ENCODE data around the gene PTPRZ1.

PTPRZ1 gene

GRCh38 chr7:121891731-121892130, 18.8 kb downstream of the PTPRZ1 start:
- DNase-seq (ENCODE audit: low read depth in 2 of 2), result no peak

DNA sequence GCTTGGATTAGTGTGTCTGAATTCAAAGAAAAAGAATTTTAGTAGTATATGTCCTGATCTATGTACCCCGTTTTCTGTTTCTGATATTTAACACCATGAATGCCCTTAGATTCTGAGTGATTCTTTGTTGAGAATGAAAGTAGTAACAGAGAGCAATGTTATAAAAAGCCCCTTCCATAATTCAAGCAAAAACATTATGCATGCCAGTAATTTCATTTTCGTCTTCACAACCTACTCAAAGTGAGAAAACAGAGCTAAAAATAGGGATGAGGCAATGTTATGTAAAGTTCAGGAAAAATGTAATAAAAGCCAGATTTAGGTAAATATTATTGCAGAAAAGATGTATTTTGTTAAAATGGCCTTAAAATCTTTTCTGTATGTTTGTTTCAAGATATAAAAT, 28.1 kb downstream of the PTPRZ1 start:
- DNase-seq (ENCODE audit: low read depth in 2 of 2), result no peak

DNA sequence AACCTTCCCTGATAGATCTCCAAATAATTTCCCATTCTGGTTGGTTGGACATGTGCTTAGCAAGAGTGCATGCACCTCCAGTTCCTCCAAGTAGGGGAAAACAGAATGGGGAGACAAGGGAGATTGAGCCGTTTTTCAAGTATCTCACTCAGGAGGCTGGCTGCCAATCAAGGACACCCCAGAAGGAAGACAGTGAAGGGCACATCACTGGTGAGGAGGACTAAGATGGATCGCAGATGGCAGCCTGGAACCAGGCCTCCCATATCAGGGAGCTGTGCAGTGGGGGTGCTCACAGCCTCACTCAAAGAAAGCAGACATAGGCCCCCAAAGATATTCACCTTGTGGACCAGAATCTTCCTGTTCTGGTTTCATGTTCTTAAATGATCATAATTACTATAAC, 31.2 kb downstream of the PTPRZ1 start:
- no peak for DNase-seq (ENCODE audit: low read depth in 2 of 2)

DNA sequence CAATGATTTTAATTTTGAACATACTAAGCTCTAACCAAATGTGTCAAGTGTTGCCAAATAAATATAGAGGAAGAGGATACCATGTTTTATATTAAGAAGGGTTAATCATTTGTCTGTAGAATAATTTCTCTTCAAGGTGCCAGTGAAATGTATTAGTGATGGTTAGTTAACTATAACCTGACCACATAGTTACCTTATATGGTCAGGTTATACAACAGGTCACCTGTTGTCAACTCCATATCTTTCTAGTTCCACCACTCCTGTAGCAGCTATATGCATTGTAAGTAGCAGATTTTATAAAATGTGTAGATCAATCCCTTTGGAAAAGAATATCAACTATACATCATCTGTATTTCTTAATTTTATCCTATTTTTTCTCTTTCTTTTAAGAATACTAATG, 35.1 kb downstream of the PTPRZ1 start:
- no peak for DNase-seq (ENCODE audit: low read depth in 2 of 2)

- DNase-seq (ENCODE audit: low read depth in 2 of 2), result no peak
Measured at GRCh38 chr7:121909716-121910345, 36.9 kb downstream of the PTPRZ1 start.

DNA sequence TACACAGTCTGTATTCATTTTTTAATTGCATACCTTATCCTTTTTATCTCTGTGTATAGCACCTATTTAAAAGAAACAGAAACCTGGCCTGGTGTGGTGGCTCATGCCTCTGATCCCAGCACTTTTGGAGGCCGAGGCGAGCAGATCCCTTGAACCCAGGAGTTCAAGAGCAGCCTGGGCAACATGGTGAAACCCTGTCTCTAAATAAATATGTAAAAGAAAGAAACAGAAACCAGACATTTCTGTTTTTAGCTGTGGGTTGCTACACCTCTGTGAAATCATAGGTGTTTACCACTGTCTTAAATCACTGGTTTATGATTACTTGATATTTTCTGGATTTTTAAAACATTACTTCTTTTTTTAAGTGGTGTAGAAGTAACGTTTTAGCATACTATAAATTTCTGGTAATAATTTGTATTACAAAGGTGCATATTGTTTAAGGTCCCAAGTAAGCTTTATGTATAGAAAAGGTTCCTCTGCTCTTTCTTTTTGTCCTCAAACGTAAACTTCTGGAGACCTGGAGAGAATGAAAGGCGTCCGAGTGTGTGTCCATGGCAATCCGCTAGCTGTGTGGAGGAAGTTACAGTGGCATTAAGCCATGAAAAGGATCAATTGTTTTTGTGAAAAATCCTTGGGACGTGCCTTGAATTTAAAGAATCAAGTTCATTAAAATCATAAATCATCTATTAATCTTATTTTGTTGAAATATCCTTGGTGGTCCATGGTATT, 41.1 kb downstream of the PTPRZ1 start:
- DNase-seq (ENCODE audit: low read depth in 2 of 2), result no peak

GRCh38 chr7:121914676-121915279, 41.8 kb downstream of the PTPRZ1 start:
- DNase-seq (ENCODE audit: low read depth in 2 of 2), result no peak

DNA sequence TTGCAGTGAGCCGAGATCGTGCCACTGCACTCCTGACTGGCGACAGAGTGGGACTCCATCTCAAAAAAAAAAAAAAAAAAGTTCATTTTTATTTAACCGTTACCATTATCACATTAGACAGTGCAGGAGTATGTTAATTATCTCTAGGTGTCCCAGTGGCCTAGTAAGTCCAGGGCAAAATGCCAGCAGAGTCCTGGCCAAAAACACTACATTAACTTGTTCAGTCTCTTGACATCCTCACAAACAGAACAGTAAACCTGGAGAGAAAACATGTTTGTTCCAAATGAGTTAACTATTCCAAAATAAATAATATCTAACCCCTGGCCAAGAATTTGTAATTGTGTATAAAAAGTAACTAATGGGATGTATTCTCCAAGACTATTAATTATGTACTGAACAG, 43.2 kb downstream of the PTPRZ1 start:
- DNase-seq (ENCODE audit: low read depth in 2 of 2), result no peak

- DNase-seq (ENCODE audit: low read depth in 2 of 2), result no peak
Measured at GRCh38 chr7:121919986-121920385, 47.0 kb downstream of the PTPRZ1 start.

DNA sequence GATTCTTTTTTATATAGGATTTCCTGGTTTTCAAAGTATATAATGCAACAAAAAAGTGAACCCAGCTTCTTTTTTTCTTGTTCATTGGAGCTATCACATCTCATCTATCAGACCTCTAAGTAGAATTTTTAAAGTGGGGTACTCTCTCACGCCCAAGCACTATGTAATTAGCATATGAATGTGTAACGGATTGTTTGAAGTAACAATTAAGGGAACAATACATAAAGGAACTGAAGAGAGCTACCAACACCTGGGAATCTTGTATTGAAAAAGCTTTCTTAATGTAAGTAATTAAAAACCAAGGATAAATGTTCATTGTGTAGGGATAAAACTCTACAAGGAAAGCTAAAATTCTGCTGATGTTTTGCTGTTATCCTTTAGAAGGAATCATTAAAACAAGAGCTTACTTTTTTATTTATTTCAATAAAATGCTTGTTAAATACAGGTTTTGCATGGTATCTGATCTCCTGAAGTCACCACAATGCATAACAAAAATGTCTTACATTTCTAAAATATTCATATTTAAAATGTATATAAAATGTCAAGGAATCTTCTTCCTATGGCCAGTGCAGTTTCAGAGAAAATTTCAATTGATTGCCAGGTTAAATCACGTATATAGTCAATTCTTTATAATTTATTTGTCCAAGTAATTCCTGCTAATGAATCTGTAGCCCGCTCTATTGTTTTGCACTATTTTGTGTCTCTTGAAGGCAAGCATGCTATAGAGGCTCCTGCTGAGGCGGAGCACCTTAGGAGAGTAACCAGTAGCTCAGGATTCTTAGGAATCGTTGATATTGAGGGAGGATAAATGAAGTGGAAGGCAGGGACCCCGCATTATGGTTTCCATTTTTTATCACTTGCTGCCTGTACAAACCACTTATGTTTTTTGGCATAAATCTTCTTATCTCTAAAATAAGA, 51.6 kb downstream of the PTPRZ1 start:
- no peak for DNase-seq (ENCODE audit: low read depth in 2 of 2)

- no peak for DNase-seq (ENCODE audit: low read depth in 2 of 2)
Measured at GRCh38 chr7:121931149-121931902, 58.4 kb downstream of the PTPRZ1 start.

- DNase-seq (ENCODE audit: low read depth in 2 of 2), result no peak
Measured at GRCh38 chr7:121932768-121933167, 59.8 kb downstream of the PTPRZ1 start.

- no peak for DNase-seq (ENCODE audit: low read depth in 2 of 2)
Measured at GRCh38 chr7:121936951-121937623, 64.1 kb downstream of the PTPRZ1 start.

DNA sequence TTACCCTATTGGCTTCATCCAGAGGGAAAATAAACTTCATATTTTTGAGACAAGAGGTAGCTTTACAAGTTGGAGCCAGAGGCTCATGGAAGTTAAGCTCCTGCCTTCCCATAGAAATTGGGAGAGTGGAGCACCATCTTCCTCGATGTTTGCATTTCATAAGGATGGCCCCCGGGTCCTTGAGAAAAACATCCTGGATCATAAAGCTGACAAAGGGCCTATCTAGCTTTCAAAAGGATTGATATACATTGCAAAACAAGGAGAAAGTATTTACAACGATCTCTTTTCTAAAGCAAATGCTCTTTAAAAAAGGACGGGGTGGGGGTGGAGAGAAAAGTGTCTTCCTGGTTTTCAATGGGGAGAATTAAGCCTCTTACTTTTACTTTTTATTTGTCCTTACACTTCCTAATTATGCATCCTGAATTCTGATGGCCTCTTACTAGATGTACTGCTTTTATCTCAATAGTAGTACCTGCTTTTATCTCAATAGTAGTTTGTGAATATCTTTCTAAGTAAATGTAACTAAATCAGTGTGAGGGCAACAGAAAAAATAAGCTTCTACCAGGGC, 65.6 kb downstream of the PTPRZ1 start:
- no peak for DNase-seq (ENCODE audit: low read depth in 2 of 2)

DNA sequence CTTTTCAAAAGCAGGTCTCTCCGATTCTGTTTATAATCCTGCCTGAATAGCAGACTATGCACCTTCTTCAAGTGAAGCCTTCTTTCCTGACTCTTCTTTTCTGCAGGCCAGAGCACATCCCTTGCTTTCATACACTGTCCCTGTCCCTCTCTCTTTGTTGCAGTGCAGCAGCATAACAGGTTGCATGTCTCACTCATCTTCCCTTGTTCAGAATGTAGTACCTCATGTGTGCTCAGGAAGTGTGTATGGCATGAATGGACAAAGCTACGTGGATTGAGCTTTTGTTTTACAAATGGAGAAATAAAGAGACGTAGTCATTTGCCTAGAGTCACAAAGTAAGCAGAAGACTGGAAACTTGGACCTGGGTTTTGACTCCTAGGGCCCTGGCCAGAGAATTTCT, 68.0 kb downstream of the PTPRZ1 start:
- no peak for DNase-seq (ENCODE audit: low read depth in 2 of 2)

DNA sequence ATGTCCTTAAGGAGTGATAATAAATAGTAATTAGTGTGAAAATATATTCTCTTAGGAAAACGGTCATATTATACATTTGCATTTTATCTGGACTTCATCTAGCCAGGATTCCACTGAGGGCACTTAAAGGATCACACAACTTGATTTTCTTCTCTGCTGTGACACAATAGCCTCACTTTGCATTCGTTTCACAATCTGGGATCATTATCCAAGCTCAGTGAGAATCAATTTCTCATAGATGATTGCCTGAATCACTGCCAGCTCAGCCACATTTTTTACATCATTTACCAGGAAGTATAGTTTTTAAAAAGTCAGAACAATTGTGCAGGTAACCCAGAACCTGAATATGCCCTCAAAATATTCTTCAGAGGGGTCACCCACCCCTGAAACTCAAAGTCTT, 68.9 kb downstream of the PTPRZ1 start:
- no peak for DNase-seq (ENCODE audit: low read depth in 2 of 2)

DNA sequence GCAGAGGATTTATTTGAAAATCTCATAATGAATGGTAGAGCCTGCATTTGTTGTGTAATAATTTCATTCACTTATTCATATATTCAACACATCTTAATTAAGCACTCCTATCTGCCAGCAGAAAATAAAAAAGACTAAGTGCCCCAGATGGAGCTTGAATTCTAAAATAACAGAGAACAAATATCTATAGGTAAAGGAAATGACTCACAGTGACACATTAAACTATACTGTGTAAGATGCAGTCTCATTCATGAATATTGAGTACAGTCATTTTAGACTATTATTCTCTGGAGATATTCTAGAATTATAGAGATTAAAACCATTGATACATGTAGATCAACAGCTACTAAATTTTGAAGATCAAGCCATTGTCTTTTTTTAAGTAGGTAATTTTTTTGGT, 72.1 kb downstream of the PTPRZ1 start:
- DNase-seq (ENCODE audit: low read depth in 2 of 2), result no peak

- no peak for DNase-seq (ENCODE audit: low read depth in 2 of 2)
Measured at GRCh38 chr7:121945480-121946236, 72.7 kb downstream of the PTPRZ1 start.

GRCh38 chr7:121953164-121953563, 80.2 kb downstream of the PTPRZ1 start:
- no peak for DNase-seq (ENCODE audit: low read depth in 2 of 2)

GRCh38 chr7:121953601-121954000, 80.6 kb downstream of the PTPRZ1 start:
- DNase-seq (ENCODE audit: low read depth in 2 of 2), result no peak

Data from stimulated activated CD8-positive, alpha-beta memory T cell treated with anti-CD3 and anti-CD28 coated beads, Interleukin-15, amount 100 ng/mL, for 4 hours (primary cell).